ENCODE measurements around the gene PHYKPL.

The PHYKPL gene

DNA sequence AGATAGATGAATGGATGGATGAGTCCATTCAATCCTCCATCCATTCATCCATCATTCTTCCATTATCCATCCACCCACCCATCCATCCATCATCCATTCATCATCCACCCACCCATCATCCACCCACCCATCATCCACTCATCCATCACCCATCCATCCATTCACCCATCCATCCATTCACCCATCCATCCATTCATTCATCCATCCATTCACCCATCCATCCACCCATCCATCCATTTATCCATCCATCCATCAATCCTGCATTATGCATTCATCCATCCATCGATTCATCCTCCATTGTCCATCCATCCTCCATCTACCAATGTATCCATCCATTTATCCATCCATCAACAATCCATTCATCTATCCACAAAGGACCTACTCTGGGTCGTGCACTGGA, 12.8 kb upstream of the PHYKPL start:
- H3K9ac ChIP-seq (ENCODE audit: low read length): no peak overlapping the region
- no peak overlapping the region for H2AFZ ChIP-seq (ENCODE audit: low read length)
- H3K4me1 ChIP-seq (ENCODE audit: low read length): no peaks in the 10 kb centered on the region
- H3K27ac ChIP-seq (ENCODE audit: low read length): no peak overlapping the region
- H4K20me1 ChIP-seq (ENCODE audit: insufficient read depth, low read length): no peaks in the 10 kb centered on the region
- H3K4me3 ChIP-seq (ENCODE audit: low read length): no peak overlapping the region
- no peaks in the 10 kb centered on the region for H3K9me3 ChIP-seq (replicated peaks; ENCODE audit: insufficient read depth, low read length)
- H3K9me2 ChIP-seq (replicated peaks; ENCODE audit: insufficient read depth, low read length): no peaks in the 10 kb centered on the region
- H3K27me3 ChIP-seq (replicated peaks; ENCODE audit: insufficient read depth, low read length): peaks cover 24% of the 10 kb centered on the region
- H3K79me2 ChIP-seq (ENCODE audit: low read length): no peaks in the 10 kb centered on the region
- H3K36me3 ChIP-seq (replicated peaks; ENCODE audit: insufficient read depth, low read length): no peaks in the 10 kb centered on the region
- no peak overlapping the region for H3K4me2 ChIP-seq (ENCODE audit: low read depth, low read length)
- TF ChIP-seq EZH2 (optimal IDR thresholded peaks at IDR 0.05; ENCODE audit: low read depth, low read length): no peak
- TF ChIP-seq EZH2phosphoT487 (IDR thresholded peaks at IDR 0.05; ENCODE audit: low read length): no peak
- TF ChIP-seq, protein P1, sequence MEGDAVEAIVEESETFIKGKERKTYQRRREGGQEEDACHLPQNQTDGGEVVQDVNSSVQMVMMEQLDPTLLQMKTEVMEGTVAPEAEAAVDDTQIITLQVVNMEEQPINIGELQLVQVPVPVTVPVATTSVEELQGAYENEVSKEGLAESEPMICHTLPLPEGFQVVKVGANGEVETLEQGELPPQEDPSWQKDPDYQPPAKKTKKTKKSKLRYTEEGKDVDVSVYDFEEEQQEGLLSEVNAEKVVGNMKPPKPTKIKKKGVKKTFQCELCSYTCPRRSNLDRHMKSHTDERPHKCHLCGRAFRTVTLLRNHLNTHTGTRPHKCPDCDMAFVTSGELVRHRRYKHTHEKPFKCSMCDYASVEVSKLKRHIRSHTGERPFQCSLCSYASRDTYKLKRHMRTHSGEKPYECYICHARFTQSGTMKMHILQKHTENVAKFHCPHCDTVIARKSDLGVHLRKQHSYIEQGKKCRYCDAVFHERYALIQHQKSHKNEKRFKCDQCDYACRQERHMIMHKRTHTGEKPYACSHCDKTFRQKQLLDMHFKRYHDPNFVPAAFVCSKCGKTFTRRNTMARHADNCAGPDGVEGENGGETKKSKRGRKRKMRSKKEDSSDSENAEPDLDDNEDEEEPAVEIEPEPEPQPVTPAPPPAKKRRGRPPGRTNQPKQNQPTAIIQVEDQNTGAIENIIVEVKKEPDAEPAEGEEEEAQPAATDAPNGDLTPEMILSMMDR (IDR thresholded peaks at IDR 0.05; ENCODE audit: low read length): no peak
- no peaks in the 10 kb centered on the region for H3F3A ChIP-seq (ENCODE audit: insufficient read depth, low read length)
- no peak for DNase-seq

DNA sequence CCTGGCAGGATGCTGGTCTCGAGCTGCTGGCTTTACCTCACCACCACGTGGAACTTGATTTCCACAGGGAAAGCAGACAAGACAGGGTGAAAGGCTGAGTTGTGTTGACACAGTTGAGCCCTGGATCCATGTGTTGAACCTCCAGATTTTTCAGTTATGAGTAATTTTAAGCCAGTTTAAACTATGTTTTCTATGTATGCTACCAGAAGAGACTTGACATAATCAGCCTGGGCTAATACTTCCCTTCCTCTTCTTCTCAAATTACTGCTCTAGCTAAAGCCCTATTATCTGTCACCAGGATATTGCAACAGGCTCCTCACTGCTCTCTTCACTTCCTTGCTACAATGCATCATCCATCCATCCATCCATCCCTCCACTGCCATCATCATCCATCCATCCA, 12.0 kb upstream of the PHYKPL start:
- Histone ChIP-seq H3K4me3 (ENCODE audit: low read length) (no peak overlapping the region), H3K9ac (ENCODE audit: low read length) (no peak overlapping the region), H3K9me2 (replicated peaks; ENCODE audit: insufficient read depth, low read length) (no peaks in the 10 kb centered on the region), H3K9me3 (replicated peaks; ENCODE audit: insufficient read depth, low read length) (no peaks in the 10 kb centered on the region), H3K4me2 (ENCODE audit: low read depth, low read length) (no peak overlapping the region), H2AFZ (ENCODE audit: low read length) (no peak overlapping the region), H3K27ac (ENCODE audit: low read length) (no peak overlapping the region), H3K4me1 (ENCODE audit: low read length) (no peaks in the 10 kb centered on the region), H3K27me3 (replicated peaks; ENCODE audit: insufficient read depth, low read length) (peaks cover 24% of the 10 kb centered on the region), H3K79me2 (ENCODE audit: low read length) (no peaks in the 10 kb centered on the region), H3K36me3 (replicated peaks; ENCODE audit: insufficient read depth, low read length) (no peaks in the 10 kb centered on the region), H3F3A (ENCODE audit: insufficient read depth, low read length) (no peaks in the 10 kb centered on the region), H4K20me1 (ENCODE audit: insufficient read depth, low read length) (no peaks in the 10 kb centered on the region)
- DNase-seq: no peak
- no peak for TF ChIP-seq EZH2phosphoT487 (IDR thresholded peaks at IDR 0.05; ENCODE audit: low read length)
- TF ChIP-seq EZH2 (optimal IDR thresholded peaks at IDR 0.05; ENCODE audit: low read depth, low read length): no peak
- TF ChIP-seq, protein P1 (IDR thresholded peaks at IDR 0.05; ENCODE audit: low read length): no peak

DNA sequence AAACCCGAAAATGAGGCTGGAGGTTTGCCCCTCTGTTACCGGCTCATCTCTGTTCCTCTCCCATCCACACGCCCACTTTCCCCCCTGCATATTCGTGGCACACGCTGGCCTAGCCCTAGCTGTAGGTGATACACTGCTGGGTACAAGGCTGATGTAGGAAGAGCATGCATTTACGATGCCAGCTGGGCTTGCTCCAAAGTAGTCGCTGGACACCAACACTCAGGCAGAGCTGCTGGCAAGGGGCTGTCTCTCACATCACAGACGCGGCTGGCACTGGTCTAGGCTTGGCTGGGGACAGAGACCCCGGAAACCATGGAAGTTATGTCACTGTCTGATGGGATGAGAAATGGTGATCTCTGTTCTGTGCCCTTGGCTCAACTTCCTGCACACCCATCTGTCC, 9.8 kb upstream of the PHYKPL start:
- Histone ChIP-seq H3K36me3 (replicated peaks; ENCODE audit: insufficient read depth, low read length) (no peaks in the 10 kb centered on the region), H3K79me2 (ENCODE audit: low read length) (no peaks in the 10 kb centered on the region), H3K27me3 (replicated peaks; ENCODE audit: insufficient read depth, low read length) (peaks cover 15% of the 10 kb centered on the region), H4K20me1 (ENCODE audit: insufficient read depth, low read length) (no peaks in the 10 kb centered on the region), H3K9ac (ENCODE audit: low read length) (no peak overlapping the region), H3K27ac (ENCODE audit: low read length) (no peak overlapping the region), H3K4me1 (ENCODE audit: low read length) (no peaks in the 10 kb centered on the region), H3K4me3 (ENCODE audit: low read length) (no peak overlapping the region), H3K9me2 (replicated peaks; ENCODE audit: insufficient read depth, low read length) (no peaks in the 10 kb centered on the region), H2AFZ (ENCODE audit: low read length) (no peak overlapping the region), H3K4me2 (ENCODE audit: low read depth, low read length) (no peak overlapping the region), H3K9me3 (replicated peaks; ENCODE audit: insufficient read depth, low read length) (no peaks in the 10 kb centered on the region), H3F3A (ENCODE audit: insufficient read depth, low read length) (no peaks in the 10 kb centered on the region)
- no peak for DNase-seq
- no peak for TF ChIP-seq EZH2 (optimal IDR thresholded peaks at IDR 0.05; ENCODE audit: low read depth, low read length)
- TF ChIP-seq EZH2phosphoT487 (IDR thresholded peaks at IDR 0.05; ENCODE audit: low read length): no peak
- TF ChIP-seq, protein P1 (IDR thresholded peaks at IDR 0.05; ENCODE audit: low read length): no peak

Data from MM.1S (cell line).